Endothelial cell of umbilical vein (primary cell): Measurements from ENCODE around the gene GLYATL3. TPM values are rescaled to one million over a fixed set of nuclear protein-coding genes. Genes with fewer than 3 reads are reported as not detected.
"Not testable (repeated sequence)": the region's sequence is repeated elsewhere in the genome, so short reads cannot be mapped to it uniquely, and the experiment has no call there.

Source experiments
- BruUV-seq: library from RNA; stranded (reverse); fragments of 400-500 nt; replicated peaks from 2 replicates; lab custom pipeline; 2021; lab: Mats Ljungman, UMichigan
- CTCF ChIA-PET: fragments of 300-600, 350-600 bp; sonication (Branson Sonifier 250); formaldehyde crosslinking; loops from one replicate; lab custom pipeline; 2021; ENCODE audit warnings: antibody characterized with exemption, inconsistent platforms; lab: Charles Lee
- POLR2A ChIA-PET: fragments of 300-600, 350-600 bp; sonication (Branson Sonifier 250); formaldehyde crosslinking; loops from one replicate; lab custom pipeline; 2021; ENCODE audit warnings: antibody characterized with exemption, inconsistent platforms; lab: Charles Lee
- DNase-seq: peaks from one replicate; pipeline ENCODE4 v3.0.0-alpha.2; 2011; ENCODE audit warnings: low read depth, low spot score
- FAIRE-seq: peaks from 2 replicates; lab custom pipeline; 2011; peaks lifted over from hg19 to GRCh38; lab: Jason Lieb, UNC
- H2AFZ ChIP-seq: 2 replicates; pipeline ENCODE4 v1.6.0; 2012; ENCODE audit warnings: low read depth, low read length, control low read depth, inconsistent platforms
- H3K27ac ChIP-seq: 2 replicates; pipeline ENCODE4 v1.5.1; 2011; ENCODE audit warnings: low read depth, mild to moderate bottlenecking, control low read depth, low read length, moderate library complexity; ENCODE audit not compliant: insufficient read depth
- H3K27me3 ChIP-seq, 2 experiments: 2 replicates each; pipeline versions ENCODE4 v1.6.0 to v1.6.1; 2011; ENCODE audit warnings: low read length in 2 of 2, mixed read lengths in 1 of 2; ENCODE audit not compliant: control insufficient read depth in 2 of 2, insufficient read depth in 2 of 2
- H3K36me3 ChIP-seq, 2 experiments: 2 replicates in 1 of 2; 3 replicates in 1 of 2; pipeline ENCODE4 v1.5.1; 2011; ENCODE audit warnings: low read length in 2 of 2, mild to moderate bottlenecking in 1 of 2, moderate library complexity in 1 of 2; ENCODE audit not compliant: control insufficient read depth in 2 of 2, insufficient read depth in 2 of 2; ENCODE audit errors: extremely low read depth in 1 of 2
- H3K4me1 ChIP-seq: 3 replicates; pipeline ENCODE4 v1.5.1; 2011; ENCODE audit warnings: mild to moderate bottlenecking, low read length; ENCODE audit not compliant: control insufficient read depth, insufficient read depth; ENCODE audit errors: extremely low read depth
- H3K4me2 ChIP-seq: 2 replicates; pipeline ENCODE4 v1.6.1; 2011; ENCODE audit warnings: low read length, control low read depth, mixed read lengths; ENCODE audit not compliant: insufficient read depth
- H3K4me3 ChIP-seq, 3 experiments: fragments of 200-600 bp in 1 of 3; sonication (generic), shearing (Covaris generic) in 1 of 3; replicated peaks in 1 of 3; 2 replicates each; pipeline ENCODE4 v1.5.1; 2011 to 2016; ENCODE audit warnings: control low read depth in 3 of 3, low read length in 3 of 3, mild to moderate bottlenecking in 2 of 3, inconsistent platforms in 1 of 3, low read depth in 1 of 3, moderate library complexity in 1 of 3; ENCODE audit not compliant: insufficient read depth in 1 of 3
- H3K79me2 ChIP-seq: 2 replicates; pipeline ENCODE4 v1.6.0; 2012; ENCODE audit warnings: low read length, inconsistent platforms; ENCODE audit not compliant: control insufficient read depth, insufficient read depth
- H3K9ac ChIP-seq: replicated peaks from 2 replicates; pipeline ENCODE3; 2011; ENCODE audit warnings: low read length, control low read depth; ENCODE audit not compliant: insufficient read depth; ENCODE audit errors: extremely low read depth
- H3K9me1 ChIP-seq: replicated peaks from 3 replicates; pipeline ENCODE4 v1.6.0; 2011; ENCODE audit warnings: mild to moderate bottlenecking, low read length; ENCODE audit not compliant: control insufficient read depth, insufficient read depth; ENCODE audit errors: extremely low read depth
- H3K9me3 ChIP-seq: replicated peaks from 2 replicates; pipeline ENCODE4 v1.5.1; 2012; ENCODE audit warnings: low read length, inconsistent platforms; ENCODE audit not compliant: control insufficient read depth, insufficient read depth
- H4K20me1 ChIP-seq: replicated peaks from 2 replicates; pipeline ENCODE3; 2011; ENCODE audit warnings: mild to moderate bottlenecking, low read length; ENCODE audit not compliant: control insufficient read depth, insufficient read depth; ENCODE audit errors: extremely low read depth
- EZH2 ChIP-seq: IDR thresholded peaks from 2 replicates; pipeline ENCODE4 v1.6.1; 2012; ENCODE audit warnings: borderline replicate concordance, low read depth, mild to moderate bottlenecking, moderate library complexity, low read length, inconsistent platforms; ENCODE audit not compliant: severe bottlenecking
- FOS ChIP-seq: IDR thresholded peaks from 2 replicates; pipeline ENCODE4 v1.6.1; 2011; ENCODE audit warnings: mild to moderate bottlenecking, low read length, moderate library complexity, borderline replicate concordance; ENCODE audit not compliant: insufficient read depth
- GATA2 ChIP-seq: IDR thresholded peaks from 2 replicates; pipeline ENCODE4 v1.7.0; 2011; ENCODE audit warnings: low read depth, mild to moderate bottlenecking, moderate library complexity, mixed read lengths, low read length; ENCODE audit not compliant: insufficient read length, insufficient read depth
- JUN ChIP-seq: IDR thresholded peaks from 2 replicates; pipeline ENCODE4 v1.6.1; 2011; ENCODE audit warnings: borderline replicate concordance, low read depth; ENCODE audit not compliant: insufficient read length, insufficient read depth
- MYC ChIP-seq: IDR thresholded peaks from one replicate; pipeline ENCODE4 v1.6.1; 2011; ENCODE audit warnings: mild to moderate bottlenecking, low read depth, low read length
- POLR2A ChIP-seq: IDR thresholded peaks from 2 replicates; pipeline ENCODE4 v1.6.1; 2012; ENCODE audit warnings: low read depth, mild to moderate bottlenecking, control low read depth, low read length
- POLR2AphosphoS5 ChIP-seq: IDR thresholded peaks from 2 replicates; pipeline ENCODE4 v1.6.1; 2012; ENCODE audit warnings: low read depth, mild to moderate bottlenecking, control low read depth, low read length, moderate library complexity; ENCODE audit not compliant: insufficient read depth
- dilution Hi-C: fragments of 300-500 bp; cut with MboI; formaldehyde crosslinking; loops from one replicate; pipeline ENCODE4 v1.15.0; 2019; ENCODE audit warnings: low sequenced_read_pairs; ENCODE audit not compliant: extremely low pct_ligation_motif_present
- intact Hi-C: fragments of 100-400 bp; cut with micrococcal nuclease; formaldehyde crosslinking; loops from one replicate; pipeline ENCODE4 v1.10.0; 2022
- polyA plus RNA-seq, 4 experiments: library from polyadenylated mRNA; depleted of rRNA in 3 of 4; stranded (reverse) in 3 of 4; unstranded in 1 of 4; fragments of >200 nt; gene quantifications; 2 replicates each; pipeline versions ENCODE4 v1.2.1 to v1.2.3, GENCODE V29; 2011 to 2012; ENCODE audit warnings: missing spikeins in 1 of 4
- total RNA-seq: library from RNA; stranded (reverse); gene quantifications from 2 replicates; pipeline ENCODE4 v1.2.3, GENCODE V29; 2021
- TF ChIP-seq, protein P1 (sequence below): IDR thresholded peaks from 2 replicates; pipeline ENCODE4 v1.6.1; 2011; ENCODE audit not compliant: insufficient read depth, insufficient read length
- TF ChIP-seq, protein P2 (sequence below), 2 donors: IDR thresholded peaks; 1 replicate in 1 of 2; 2 replicates in 1 of 2; pipeline ENCODE4 v1.5.1; 2011; ENCODE audit warnings: low read length in 2 of 2, mild to moderate bottlenecking in 2 of 2, moderate library complexity in 2 of 2, control low read depth in 1 of 2, inconsistent platforms in 1 of 2, low read depth in 1 of 2; ENCODE audit not compliant: insufficient read depth in 1 of 2; ENCODE audit errors: extremely low read depth in 1 of 2

GLYATL3 gene
- total and polyA plus RNA-seq, 2 donors (not counting 3 experiments of a cell fraction or from before 2014, with no cell fraction given): not detected

DNA sequence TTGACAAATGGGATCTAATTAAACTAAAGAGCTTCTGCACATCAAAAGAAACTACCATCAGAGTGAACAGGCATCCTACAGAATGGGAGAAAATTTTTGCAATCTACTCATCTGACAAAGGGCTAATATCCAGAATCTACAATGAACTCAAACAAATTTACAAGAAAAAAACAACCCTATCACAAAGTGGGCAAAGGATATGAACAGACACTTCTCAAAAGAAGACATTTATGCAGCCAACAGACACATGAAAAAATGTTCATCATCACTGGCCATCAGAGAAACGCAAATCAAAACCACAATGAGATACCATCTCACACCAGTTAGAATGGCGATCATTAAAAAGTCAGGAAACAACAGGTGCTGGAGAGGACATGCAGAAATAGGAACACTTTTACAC is 23.2 kb upstream of the GLYATL3 start:
- BruUV-seq, H3K27me3 ChIP-seq, H3K9me3 ChIP-seq, DNase-seq, H3K4me3 ChIP-seq, H3K4me2 ChIP-seq, dilution Hi-C loops, H3K9ac ChIP-seq, H4K20me1 ChIP-seq, H3K9me1 ChIP-seq, H3K79me2 ChIP-seq, FAIRE-seq, H2AFZ ChIP-seq, H3K36me3 ChIP-seq, POLR2A ChIA-PET, H3K27ac ChIP-seq, intact Hi-C loops, H3K4me1 ChIP-seq: not testable (repeated sequence)
- CTCF ChIA-PET: interaction anchor here (1.6 kb wide), 1 partner anchor 147 kb away, joined by 4 read pairs; no protein-coding TSS in a partner anchor

DNA sequence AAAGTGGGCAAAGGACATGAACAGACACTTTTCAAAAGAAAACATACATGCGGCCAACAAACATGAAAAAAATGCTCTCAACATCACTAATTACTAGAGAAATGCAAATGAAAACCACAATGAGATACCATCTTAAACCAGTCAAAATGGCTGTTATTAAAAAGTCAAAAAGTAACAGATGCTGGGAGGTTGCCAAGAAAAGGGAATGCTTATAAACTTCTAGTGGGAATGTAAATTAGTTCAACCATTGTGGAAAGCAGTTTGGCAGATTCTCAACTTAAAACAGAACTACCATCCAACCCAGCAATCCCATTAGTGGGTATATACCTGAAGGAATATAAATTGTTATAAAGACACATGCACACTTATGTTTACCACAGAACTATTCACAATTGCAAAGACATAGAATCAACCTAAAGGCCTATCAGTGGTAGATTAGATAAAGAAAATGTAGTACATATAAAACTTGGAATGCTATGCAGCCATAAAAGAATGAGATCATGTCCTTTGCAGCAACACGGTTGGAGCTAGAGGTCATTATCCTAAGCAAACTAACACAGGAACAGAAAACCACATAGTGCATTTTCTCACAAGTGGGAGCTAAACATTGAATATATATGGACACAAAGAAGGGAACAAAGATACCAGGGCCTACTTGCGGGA is 20.3 kb upstream of the GLYATL3 start:
- TF ChIP-seq FOS (no peak), POLR2AphosphoS5 (no peak), EZH2 (no peak), MYC (no peak), JUN (no peak), POLR2A (no peak), GATA2 (no peak)
- TF ChIP-seq, protein P1, sequence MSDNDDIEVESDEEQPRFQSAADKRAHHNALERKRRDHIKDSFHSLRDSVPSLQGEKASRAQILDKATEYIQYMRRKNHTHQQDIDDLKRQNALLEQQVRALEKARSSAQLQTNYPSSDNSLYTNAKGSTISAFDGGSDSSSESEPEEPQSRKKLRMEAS: no peak
- TF ChIP-seq, protein P2, sequence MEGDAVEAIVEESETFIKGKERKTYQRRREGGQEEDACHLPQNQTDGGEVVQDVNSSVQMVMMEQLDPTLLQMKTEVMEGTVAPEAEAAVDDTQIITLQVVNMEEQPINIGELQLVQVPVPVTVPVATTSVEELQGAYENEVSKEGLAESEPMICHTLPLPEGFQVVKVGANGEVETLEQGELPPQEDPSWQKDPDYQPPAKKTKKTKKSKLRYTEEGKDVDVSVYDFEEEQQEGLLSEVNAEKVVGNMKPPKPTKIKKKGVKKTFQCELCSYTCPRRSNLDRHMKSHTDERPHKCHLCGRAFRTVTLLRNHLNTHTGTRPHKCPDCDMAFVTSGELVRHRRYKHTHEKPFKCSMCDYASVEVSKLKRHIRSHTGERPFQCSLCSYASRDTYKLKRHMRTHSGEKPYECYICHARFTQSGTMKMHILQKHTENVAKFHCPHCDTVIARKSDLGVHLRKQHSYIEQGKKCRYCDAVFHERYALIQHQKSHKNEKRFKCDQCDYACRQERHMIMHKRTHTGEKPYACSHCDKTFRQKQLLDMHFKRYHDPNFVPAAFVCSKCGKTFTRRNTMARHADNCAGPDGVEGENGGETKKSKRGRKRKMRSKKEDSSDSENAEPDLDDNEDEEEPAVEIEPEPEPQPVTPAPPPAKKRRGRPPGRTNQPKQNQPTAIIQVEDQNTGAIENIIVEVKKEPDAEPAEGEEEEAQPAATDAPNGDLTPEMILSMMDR (IDR thresholded peaks at IDR 0.05; ENCODE audit: extremely low read depth in 1 of 2, insufficient read depth in 1 of 2, low read depth in 1 of 2, low read length in 2 of 2): no peak
- ChIA-PET POLR2A (no interaction called here), CTCF (interaction anchor here (2.2 kb wide), 1 partner anchor 128 kb away, joined by 6 read pairs; no protein-coding TSS in a partner anchor)
- Histone ChIP-seq H3K36me3 (no peaks in the 10 kb centered on the region), H3K79me2 (no peaks in the 10 kb centered on the region), H3K27ac (no peak overlapping the region), H3K27me3 (no peaks in the 10 kb centered on the region), H2AFZ (no peak overlapping the region), H3K9me3 (no peaks in the 10 kb centered on the region), H3K9me1 (no peaks in the 10 kb centered on the region), H3K4me1 (no peaks in the 10 kb centered on the region), H3K9ac (no peak overlapping the region), H3K4me2 (no peak overlapping the region), H4K20me1 (no peaks in the 10 kb centered on the region), H3K4me3 (no peak overlapping the region)
- no TSS peak for BruUV-seq
- intact Hi-C loops: no loop called here
- dilution Hi-C loops: no loop called here
- no peak for DNase-seq
- no peak for FAIRE-seq
